Ovary (tissue), 3 donors: ENCODE measurements around the gene BTN1A1.

Experiments
- CTCF ChIP-seq, 3 donors: fragments of 450-650 bp in 2 of 3; fragments of 200-600 bp in 1 of 3; IDR thresholded peaks; one replicate each; pipeline versions ENCODE4 v1.5.1 to v1.8.0; 2016 to 2022; ENCODE audit warnings: antibody characterized with exemption in 3 of 3, mild to moderate bottlenecking in 1 of 3
- EP300 ChIP-seq: sonication (generic); formaldehyde crosslinking; IDR thresholded peaks from one replicate; pipeline ENCODE4 v1.6.1; 2017; ENCODE audit warnings: antibody characterized with exemption
- POLR2A ChIP-seq: fragments of 450-650 bp; IDR thresholded peaks from one replicate; pipeline ENCODE4 v1.6.1; 2017; ENCODE audit warnings: antibody characterized with exemption, mild to moderate bottlenecking, moderate library complexity
- donor health status: DM: no; HTN: no; CAD: no.

- no peak for TF ChIP-seq POLR2A
- no peak for TF ChIP-seq CTCF (IDR thresholded peaks at IDR 0.05)
- TF ChIP-seq EP300: no peak
Measured at GRCh38 chr6:26519359-26519758, 19.3 kb downstream of the BTN1A1 start.
